HG03571 (cell line): ENCODE results near the gene CLEC19A.
A peak's percentile ranks its signal among the peaks of the same experiment; 100 is the strongest.

ENCODE experiments used
- ATAC-seq: cut with Tn5 transposase; IDR thresholded peaks from one replicate; pipeline ENCODE4 v1.9.1; 2021; ENCODE audit not compliant: unreplicated experiment

The CLEC19A gene

DNA sequence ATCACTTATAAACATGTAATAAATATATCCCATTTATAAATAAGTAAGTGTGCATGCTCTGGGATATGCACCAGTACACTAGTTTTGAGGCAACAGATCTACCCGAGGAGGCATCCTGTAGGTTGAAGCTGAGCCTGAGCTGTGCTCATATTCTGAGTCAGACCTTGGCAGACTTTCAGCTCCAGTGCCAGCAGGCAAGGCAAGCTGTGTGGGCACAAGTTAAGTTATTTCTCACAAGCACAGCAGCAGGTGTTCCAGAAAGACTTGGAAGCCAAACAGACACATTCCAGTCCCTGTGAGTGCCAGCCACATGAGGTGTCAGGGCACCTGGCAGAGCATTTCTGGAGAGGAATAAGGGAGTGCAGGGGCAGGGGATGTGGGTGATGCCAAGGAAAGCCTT, 1.3 kb upstream of the CLEC19A start:
- ATAC-seq, result no peak

DNA sequence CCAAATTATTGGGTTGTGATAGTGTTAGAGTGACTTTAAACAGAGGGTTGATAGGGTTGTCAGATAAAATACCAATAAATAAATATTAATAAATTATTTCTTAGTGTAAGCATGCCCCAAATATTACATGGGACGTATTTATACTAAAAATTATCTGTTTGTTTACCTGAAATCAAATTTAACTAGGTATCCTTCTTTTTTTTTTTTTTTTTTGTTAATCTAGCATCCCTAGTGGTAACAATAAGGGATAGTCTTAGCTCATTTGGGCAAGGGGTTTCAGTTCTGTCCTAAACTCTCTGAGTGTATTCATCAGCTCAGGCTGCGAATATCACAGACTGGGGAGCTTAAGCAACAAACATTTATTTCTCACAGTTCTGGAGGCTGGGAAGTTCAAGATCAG, 1.3 kb downstream of the CLEC19A start:
- no peak for ATAC-seq

DNA sequence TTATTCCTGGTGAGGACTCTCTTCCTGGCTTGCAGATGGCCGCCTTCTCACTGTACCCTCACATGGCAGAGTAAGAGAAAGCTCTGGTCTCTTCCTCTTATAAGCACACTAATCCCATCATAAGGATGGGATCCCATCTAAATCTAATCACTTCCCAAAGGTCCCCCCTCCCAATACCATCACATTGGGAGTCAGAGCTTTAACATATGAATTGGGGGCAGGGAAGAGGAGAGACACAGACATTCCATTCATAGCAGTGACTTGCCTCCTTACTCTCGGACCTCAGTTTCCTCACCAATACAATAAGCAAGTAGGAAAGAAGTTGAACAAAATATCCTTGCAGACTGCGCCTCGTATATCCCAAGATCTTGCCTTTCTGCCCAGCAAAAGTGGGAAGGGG, 1.7 kb downstream of the CLEC19A start:
- ATAC-seq, result no peak

DNA sequence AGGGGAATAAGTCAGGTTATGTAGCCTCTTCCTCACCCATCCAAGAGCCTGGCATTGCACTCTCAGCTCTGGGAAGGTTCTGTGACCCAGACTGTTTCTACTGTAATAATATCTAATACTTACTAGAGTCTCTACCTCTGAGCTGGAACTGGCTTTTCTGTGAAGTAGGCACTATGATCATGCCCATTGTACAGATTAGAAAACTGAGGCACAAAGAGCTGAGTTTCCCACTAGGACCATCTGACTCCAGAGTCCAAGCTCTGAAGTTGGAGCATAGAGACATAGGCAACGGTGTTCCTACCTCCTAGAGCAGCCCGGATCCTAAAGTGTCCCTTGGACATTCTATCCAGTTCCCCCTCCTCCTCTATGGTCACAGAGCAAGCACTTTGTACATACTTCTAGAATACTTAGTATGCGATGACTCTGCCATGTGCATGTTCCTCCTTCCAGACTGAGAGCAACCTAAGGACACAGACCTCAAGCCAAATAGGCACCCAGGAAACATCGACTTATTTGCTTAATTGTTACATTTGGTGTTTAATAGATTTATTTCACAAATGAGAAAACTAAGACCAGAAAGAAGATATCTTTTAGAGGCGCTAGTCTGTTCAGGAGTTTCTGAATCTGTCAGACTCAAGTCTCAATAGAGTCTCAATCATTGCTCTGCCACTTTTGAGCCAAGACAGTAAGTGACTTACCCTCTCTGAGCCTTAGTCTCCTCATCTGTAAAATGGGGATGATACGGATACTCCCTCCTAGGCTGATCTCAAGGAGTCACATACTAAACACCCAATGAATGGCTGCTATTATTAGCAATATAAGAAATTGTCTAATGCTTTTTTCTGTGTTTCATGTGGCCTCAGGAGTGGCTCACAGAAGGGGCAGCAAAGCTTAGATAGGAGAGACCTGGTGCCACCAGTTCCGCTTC, 3.6 kb downstream of the CLEC19A start:
- no peak for ATAC-seq

DNA sequence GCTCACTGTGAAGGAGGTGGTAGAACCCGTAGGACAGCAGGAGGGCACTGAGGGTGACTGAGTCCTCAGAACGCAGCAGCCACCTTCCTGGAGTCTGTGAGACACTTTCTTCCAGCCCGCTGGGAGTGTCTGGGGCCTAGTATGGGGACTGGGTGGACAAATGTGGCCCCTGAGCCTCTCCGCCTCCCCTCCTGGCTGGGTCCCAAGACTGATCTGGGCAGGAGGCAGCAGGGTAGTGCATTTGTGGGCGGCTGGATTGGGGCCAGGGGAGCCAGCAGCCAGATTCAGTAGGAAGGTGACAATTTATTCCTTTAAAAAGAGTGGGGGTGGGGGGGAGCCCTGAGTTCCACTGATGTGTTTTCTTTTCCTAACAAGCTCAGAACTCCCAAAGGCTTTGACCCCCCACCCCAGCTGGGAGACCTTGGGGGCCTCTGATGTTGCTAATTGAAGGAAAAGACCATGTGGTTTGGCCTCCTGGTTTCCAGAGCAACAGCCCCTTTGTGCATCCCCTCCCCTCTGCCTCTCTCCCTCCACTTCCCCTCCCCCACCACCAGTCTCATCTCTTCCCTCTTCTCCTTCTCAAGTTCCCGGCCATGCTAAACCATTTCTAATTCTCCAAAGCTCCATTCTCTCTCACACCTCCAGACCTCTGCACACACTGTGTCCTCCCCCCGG, 4.4 kb downstream of the CLEC19A start:
- no peak for ATAC-seq

DNA sequence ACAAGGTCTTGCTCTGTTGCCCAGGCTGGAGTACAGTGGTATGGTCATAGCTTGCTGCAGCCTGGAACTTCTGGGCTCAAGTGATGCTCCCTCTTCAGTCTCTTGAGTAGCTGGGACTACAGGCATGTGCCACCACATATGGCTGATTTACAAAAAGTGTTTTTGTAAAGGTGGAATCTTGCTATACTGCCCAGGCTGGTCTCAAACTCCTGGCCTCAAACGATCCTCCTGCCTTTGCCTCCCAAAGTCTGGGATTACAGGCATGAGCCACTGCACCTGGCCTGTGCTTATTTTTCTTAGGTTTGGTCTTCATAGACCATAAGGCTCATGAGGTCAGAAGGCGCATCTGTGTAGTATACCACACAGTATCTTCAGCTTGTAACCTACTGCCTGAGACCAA, 5.3 kb downstream of the CLEC19A start:
- no peak for ATAC-seq

DNA sequence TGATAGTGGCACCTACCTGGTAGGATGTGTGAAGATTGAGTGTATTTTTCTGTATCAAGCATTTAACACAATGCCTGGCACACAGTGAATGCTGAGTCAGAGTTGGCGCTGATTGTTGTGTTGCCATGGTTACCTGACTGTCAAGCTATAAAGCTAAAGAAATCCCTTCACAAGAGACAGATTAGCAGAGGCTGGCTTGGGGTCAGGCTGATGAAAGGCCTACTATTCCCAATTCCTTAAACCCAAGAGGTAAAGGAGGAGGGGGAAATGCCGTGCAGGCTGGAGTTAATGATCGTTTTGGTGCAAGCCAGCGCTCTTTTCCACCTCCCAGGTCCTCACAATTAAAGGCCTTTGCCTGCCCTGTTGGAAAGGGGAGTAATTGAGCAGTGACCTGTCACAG, 5.9 kb downstream of the CLEC19A start:
- no peak for ATAC-seq

DNA sequence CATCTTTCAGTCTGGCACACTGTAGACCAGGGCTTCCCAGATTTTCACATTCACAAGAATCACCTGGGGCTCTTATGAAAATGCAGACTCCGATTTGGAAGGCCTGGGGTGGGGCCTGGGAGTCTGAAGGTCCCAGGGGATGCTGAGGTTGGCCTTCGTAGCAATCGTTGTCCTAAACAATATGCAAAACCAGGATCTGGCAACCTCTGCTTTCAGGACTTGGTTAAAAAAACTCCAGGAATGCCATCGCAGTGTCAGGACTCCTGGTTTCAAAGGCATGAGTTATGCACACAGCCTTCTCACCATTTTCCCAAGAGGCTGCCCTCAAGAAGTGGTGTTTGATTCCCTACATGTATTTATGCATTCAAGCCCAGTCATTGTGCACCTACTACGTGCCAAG, 6.7 kb downstream of the CLEC19A start:
- ATAC-seq, result no peak

DNA sequence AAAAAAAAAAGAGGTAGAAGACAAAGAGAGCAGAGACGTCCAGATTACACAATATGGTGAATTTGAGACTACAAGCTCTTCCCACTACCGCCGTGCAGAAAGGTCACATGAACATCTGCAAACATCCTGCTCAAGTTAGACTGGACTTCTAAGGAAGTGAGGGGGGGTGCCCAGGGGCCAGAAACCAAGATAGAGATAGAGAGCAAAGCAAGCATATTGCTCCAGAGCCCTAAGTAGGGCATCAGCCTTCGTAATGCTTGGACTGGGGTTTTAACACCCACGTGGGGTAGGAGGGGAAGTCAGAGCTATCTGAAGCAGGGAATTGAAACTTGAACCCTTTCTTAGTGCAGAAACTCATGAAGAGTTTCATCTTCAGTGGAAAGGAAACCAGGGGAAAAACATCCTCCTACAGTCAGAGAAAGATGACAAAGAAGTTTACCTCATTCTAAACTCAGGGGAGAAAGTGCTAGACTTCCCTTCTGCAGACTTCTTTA, 8.7 kb downstream of the CLEC19A start:
- ATAC-seq, result peak; percentile 82

DNA sequence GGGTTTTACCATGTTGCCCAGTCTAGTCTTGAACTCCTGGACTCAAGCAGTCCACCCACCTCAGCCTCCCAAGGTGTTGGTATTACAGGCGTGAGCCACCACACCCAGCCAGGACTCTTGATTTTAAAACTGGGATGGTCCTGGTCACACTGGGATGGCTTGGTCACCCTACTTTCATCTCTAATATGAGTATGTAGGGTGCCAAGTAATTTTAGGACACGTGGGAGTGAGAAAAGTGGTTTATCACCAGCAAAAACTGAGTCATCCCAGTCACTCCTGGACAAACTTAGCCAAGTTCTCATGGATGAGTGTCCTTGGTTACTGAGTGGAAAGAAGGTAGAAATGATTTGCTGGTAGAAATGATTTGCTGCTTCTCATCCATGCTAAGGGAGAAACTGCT, 9.9 kb downstream of the CLEC19A start:
- no peak for ATAC-seq

DNA sequence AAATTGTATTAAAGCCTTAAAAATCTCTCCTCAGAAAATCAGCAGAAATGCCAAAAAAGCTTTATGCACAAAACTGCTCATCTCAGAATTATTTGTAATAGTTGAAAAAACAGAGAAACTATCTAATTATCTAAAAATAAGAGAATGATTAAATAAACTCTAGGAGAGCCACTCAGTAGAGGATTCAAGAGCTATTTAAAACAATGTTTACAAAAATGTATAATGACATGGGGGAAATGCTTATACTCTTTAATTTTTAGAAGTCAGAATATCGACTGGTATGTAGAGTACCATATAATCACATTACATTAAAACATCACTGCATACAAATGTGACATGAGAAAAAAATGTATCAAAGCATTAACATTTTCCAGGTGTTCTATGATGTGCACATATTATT, 11.9 kb downstream of the CLEC19A start:
- no peak for ATAC-seq

DNA sequence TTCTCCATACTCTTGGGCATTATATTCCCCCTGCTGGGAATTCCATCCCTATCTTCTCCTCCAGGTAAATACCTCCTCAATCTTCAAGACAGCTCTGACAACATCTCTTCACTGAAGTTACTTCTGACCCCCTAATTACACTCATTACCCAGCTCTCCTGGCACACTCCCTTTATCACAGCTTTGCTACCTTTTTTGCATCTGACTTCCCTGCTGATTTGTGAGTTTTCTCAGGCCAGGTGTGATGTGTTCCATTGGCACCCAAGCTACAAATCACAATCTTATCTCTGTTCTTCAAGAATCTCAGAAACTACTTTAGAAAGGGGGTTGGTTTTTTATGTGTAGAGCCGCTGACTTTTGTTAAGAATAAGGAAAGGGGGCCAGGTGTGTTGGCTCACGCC, 14.0 kb downstream of the CLEC19A start:
- ATAC-seq, result no peak

DNA sequence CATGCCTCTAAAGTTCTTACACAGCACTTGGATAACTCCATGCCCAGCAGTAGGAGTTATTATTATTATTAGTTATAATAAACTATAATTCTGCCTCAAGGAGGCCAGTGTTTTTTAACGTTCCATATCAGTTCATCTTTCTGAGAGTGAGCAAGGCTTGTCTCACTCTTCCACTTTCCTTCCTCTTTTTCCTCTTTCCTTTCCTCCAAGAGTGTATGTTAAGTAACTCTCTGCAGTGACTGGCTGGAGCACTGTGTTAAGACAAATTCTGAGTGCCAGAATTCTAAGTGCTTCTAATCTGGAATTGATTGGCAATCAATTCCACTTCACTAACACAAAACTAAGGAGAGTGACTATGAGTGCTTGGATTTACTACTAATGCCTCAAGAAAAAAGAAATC, 16.4 kb downstream of the CLEC19A start:
- no peak for ATAC-seq

DNA sequence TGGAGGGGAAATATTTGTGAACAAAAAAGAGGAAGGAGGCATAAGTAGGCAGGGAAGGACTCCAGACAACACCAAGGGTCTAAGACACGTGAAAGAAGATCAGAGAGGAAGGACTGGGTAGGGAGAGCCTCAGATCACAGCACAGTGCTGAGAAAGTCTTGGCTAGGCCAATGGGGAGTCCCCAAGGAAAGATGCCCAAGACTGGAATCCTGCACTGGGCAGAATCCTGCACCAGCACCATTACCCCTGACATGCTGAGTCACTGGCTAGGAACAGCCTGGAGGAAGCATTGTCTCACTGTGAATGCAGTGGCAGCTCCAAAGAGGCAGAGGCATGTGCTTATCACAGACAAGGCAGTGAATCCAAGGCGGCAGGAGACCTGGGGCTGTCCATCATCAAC, 19.2 kb downstream of the CLEC19A start:
- ATAC-seq, result no peak

DNA sequence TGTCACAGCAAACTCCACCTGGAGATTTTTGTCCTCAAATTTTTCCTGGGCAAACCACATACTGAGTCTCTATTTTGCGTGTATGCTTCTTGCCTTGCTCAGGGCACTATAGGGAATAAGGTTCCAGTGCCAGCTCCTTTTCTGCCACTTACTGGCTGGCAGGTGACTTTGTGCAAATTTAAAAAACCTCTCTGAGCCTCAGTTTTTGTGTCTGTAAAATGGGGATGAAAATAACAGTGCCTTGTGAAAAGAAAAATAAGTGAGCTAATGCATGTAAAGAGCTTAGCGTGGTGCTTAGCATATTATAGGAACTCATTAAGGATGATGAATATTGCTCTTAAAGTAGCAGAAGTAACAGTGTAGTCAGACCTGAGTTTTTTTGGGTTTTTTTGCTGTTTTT, 19.9 kb downstream of the CLEC19A start:
- ATAC-seq, result no peak

DNA sequence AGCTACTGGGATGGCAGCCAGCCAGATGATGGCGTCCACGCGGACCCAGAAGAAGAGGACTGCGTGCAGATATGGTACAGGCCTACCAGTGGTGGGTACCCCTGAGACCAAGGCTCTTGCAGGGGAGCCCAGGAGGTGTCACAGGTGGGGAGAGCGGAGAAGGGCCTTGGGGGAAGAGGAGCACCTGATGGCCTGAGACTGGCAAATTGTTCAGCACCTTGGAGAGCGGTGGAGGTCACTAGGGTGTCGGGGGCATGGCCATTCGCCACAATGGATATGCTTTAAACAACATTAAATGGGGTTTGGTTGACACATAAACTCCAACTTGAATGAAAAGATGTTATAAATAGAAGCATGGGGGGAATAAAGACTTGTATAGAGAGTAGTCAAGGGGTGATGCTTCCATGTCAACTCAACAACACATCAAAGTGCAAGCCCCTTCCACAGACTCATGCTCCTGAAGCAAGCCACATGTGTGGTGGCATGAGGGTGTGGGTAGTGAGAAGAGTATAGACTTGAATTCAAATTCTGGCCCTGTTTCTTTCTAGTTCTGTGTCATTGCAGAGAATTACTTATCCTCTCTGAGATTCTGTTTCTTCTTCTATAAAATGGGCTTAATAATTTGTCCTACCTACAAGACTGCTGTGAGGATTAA, 22.2 kb downstream of the CLEC19A start:
- no peak for ATAC-seq

DNA sequence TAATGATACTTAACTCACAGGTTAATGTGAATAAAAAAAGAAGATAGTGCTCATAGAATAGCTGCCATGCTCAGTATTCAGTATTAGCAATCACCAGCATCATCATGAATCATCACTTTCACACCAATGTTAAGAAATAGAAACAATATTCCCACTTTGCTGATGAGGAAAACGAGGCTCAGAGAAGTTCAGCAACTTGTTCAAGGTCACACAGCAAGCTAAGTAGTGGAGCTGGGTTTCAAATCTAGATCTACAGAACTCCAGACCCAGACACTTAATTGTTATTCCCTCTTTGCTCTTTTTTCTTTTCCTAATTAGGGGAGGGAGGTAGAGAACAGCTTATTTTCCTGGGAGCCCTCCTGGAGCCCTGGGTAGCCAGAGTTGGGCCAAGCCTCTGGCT, 22.9 kb downstream of the CLEC19A start:
- no peak for ATAC-seq

DNA sequence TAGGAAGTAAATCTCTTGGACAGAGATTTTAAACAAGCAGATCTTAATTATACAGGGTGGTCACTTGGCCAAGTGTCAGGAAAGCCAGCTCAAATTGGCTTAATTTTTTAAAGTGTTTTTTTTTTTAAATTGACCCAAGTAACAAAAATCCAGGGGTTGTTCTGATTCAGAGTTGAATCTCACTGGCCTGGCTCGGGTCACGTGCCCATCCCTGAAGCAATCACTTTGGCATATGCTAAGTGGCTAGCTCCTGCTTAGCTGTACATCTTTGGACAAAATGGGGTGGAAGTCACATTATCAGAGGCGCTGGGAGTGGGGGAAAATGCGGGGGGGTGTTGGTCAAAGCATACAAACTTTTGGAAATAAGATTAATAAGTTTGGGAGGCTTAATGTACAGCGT, 23.6 kb downstream of the CLEC19A start:
- ATAC-seq, result no peak

DNA sequence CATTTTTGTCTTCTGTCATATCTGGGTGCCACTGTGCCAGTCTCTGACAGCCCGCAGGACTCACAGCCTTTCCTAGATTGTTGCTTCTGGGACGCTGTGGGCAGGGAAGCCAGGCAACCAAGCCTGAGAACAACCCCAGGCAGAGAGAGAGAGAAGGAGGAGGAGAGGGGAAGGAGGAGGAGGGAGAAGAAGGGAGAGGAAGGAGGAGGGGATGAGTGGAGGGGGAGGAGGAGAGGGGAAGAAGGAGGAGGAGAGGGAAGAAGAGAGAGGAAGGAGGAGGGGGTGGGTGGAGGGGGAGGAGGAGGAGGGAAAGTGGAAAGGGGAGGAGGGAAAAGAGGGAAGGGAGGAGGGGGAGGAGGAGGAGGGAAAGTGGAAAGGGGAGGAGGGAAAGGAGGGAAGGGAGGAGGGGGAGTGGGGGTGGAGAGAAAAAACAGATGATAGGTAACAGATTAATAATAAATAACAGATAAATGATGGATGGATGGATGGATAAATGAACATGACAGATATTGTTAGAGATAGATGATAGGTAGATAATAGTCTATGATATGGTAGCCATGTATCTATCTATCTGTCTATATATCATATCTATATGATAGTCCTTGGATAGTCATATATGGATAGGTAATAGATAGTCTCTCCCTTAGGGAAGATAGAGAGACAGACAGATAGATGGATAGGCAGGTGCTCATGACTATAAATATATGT, 29.3 kb downstream of the CLEC19A start:
- ATAC-seq, result no peak

DNA sequence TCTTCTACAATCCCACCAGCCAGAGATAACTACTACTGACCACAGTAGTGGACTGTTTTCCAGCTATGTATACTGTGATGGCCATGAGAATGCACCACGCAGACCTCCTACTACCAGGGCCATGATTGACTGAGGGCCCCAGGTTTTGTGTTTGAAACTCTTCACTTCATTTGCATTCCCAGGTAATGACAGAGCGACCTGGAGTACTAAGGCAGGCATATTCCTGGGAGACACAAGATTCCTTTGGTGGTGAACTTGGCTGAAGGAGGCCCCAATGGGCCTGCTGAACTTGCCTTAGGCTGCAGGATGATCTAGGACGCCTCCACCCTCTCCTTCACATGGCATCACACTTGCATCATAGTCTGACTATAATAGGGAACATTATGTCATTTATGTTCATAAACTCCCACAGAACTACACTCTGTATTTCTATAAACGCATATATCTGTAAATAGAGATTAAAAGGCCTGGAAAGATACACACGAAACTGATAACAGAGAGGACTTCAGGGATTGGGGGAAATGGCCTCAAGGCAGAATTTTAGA, 30.4 kb downstream of the CLEC19A start:
- ATAC-seq, result no peak

DNA sequence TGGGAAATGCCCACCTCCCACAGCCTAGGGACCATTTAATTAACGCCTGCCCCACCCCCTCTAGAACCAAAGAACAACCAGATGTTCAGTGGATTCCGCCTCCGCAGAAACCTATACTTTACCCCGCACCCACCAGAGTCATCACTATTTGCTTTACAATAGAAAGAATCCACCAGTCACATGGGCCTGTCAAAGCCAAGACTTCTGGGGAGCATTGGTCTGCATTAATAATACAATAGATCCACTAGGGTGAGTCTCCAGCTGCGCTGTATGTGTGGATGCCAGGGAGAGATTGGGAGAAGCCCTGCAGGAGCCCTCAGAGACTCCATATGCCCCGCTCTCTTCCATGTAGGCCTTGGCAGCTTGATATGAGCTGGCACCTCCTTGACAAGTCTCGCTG, 31.3 kb downstream of the CLEC19A start:
- no peak for ATAC-seq
